Muscle layer of duodenum (tissue), 2 donors: Measurements from ENCODE around the gene CLDN24.

Experiments
- H3K27ac ChIP-seq: one replicate; pipeline ENCODE4 v1.7.0; 2013; ENCODE audit warnings: mild to moderate bottlenecking, low read length
- H3K27me3 ChIP-seq: one replicate; pipeline ENCODE4 v1.7.0; 2013; ENCODE audit warnings: low read depth, mild to moderate bottlenecking, control low read depth, low read length
- H3K36me3 ChIP-seq, 2 donors: one replicate each; pipeline ENCODE4 v1.7.0; 2013; ENCODE audit warnings: low read length in 2 of 2, control low read depth in 1 of 2, mild to moderate bottlenecking in 1 of 2; ENCODE audit not compliant: insufficient read depth in 2 of 2, control insufficient read depth in 1 of 2
- H3K4me1 ChIP-seq, 2 donors: one replicate each; pipeline ENCODE4 v1.7.0; 2013; ENCODE audit warnings: low read length in 2 of 2, mild to moderate bottlenecking in 2 of 2, control low read depth in 1 of 2, moderate library complexity in 1 of 2; ENCODE audit not compliant: insufficient read depth in 2 of 2, control insufficient read depth in 1 of 2
- H3K4me3 ChIP-seq, 2 donors: one replicate each; pipeline ENCODE4 v1.7.0; 2013; ENCODE audit warnings: low read length in 2 of 2, low read depth in 1 of 2, mild to moderate bottlenecking in 1 of 2
- H3K9me3 ChIP-seq, 2 donors: one replicate each; pipeline ENCODE4 v1.7.0; 2013; ENCODE audit warnings: low read length in 2 of 2, control low read depth in 1 of 2, mild to moderate bottlenecking in 1 of 2; ENCODE audit not compliant: control insufficient read depth in 1 of 2
- donor health status: healthy.

CLDN24 gene

DNA sequence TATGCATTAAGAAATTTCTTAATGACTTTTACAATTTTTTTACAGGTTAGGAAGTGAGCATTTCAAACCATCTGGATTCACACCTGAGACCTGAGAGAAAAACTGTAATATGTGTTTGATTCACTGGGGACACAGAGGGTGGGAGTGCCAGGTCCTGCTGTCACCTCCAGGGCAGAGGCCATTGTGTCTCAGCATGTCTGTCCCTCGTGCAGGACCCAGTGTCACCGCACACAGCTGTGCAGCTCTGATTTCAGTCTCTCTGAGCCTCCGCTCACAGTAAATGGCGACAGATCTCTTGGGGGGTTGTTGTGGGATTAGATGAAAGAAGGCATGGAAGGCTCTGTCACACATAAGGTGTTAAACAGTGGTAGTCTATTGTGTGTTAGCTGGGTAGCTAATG, 23.0 kb upstream of the CLDN24 start:
- no peaks in the 10 kb centered on the region for H3K9me3 ChIP-seq
- no peak overlapping the region for H3K27ac ChIP-seq
- no peaks in the 10 kb centered on the region for H3K27me3 ChIP-seq
- no peak overlapping the region for H3K4me3 ChIP-seq
- no peaks in the 10 kb centered on the region for H3K36me3 ChIP-seq
- peaks cover 0 to 9% of the 10 kb centered on the region in 2 donors for H3K4me1 ChIP-seq

DNA sequence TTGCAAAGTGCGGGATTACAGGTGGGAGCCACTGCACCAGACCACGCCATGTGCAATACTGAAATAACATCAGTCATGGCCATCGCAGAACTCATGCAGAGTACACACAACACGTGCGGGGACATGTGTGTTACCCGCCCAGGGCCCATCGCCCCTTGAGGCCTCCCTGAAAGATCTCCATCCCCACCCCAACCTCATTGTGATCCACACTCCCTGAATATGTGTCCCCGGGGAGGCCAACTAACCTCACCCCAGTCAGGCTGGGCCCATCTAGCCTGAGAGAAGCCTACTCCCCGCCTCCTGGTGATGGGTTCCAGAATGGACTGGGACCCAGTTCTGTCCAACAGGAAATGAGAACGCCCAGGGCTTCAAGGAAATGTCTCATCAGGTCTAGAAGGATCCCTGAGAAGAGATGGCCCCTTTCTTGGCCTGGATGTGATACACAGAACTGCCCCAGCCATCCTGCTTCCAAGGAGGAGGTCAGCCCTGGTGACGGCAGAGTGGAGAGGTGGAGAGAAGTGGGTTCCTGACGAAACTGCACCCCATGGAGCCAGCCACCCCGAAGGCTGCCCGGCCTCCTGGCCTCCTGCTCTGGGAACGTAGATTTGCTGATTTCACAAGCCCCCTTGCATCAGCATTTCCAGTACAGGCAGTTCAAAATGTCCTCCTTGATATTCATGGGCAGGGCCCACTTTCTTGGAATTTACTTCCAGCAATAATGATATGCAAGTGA, 22.5 kb upstream of the CLDN24 start:
- no peak overlapping the region for H3K4me3 ChIP-seq
- H3K9me3 ChIP-seq, result no peaks in the 10 kb centered on the region
- H3K27ac ChIP-seq, result no peak overlapping the region
- no peaks in the 10 kb centered on the region for H3K27me3 ChIP-seq
- H3K36me3 ChIP-seq, result no peaks in the 10 kb centered on the region
- peaks cover 0 to 9% of the 10 kb centered on the region in 2 donors for H3K4me1 ChIP-seq

DNA sequence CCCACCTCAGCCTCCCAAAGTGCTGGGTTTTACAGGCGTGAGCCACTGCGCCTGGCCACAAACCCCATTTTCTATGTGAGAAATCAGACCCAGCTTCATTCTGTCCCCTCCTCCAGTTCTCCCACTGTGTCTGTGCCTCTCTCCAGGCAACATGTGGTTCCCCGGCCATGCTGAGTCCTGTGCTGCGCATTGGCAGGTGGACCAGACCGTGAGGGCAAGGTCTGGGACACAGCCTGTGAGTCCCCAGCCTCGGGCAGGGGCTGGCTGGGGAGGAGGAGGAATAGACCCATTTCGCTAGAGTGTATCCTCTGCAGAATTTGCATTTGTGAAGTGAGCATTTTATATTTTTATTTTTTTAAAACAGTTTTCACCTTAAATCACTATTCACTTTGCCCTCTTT, 21.5 kb upstream of the CLDN24 start:
- Histone ChIP-seq H3K4me1 (peaks cover 0 to 9% of the 10 kb centered on the region in 2 donors), H3K36me3 (no peaks in the 10 kb centered on the region), H3K9me3 (no peaks in the 10 kb centered on the region), H3K27me3 (no peaks in the 10 kb centered on the region), H3K4me3 (no peak overlapping the region), H3K27ac (no peak overlapping the region)

DNA sequence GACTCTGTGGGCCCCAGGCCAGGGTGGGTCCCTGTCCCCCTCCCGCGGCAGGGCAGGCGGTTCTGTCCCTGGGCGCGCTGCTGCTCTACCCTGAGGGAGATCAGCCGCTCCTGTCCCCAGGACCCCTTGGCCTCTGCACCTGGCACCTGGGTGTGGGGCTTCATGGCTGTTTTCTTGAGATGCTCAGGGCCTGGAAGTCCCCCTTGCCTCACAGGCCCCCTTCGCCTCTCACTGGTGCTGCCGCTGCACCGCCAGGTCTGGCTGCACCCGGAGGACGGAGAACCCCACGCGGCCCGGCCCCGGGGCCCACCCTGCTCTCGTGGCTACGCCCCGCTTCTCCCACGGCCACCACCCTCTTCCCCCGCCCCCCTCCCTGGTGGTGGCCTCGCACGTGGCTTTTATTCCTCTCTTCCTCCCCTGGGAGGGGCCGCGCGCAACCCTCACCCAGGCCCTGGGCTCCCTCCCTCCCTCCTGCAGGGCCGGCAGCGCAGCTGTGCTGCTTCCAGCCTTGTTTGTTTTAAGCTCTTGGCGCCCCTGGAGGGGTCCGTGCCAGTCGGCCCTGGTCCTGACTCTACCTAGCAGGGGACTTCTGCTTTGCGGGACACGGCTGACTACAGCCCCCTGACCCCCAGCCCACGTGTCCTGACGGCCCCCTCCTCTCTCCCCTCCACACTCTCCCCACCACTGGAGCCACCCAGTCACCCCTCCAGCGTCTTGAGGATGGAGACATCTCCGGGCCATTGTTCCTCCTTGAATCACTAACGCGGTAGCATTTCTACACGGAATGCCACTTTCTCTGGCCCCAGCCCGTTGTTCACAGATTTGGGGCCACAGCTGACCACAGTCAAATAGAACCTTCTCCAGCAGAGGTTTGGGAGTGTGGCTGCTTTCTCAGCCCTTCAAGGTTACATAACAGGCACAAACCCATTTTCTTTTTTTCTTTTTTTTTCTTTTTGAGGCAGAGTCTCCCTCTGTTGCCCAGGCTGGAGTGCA, 20.6 kb upstream of the CLDN24 start:
- Histone ChIP-seq H3K27ac (no peak overlapping the region), H3K36me3 (no peaks in the 10 kb centered on the region), H3K27me3 (no peaks in the 10 kb centered on the region), H3K4me1 (peaks cover 0 to 9% of the 10 kb centered on the region in 2 donors), H3K4me3 (peak overlapping the region; percentile 25 to 26), H3K9me3 (no peaks in the 10 kb centered on the region)

DNA sequence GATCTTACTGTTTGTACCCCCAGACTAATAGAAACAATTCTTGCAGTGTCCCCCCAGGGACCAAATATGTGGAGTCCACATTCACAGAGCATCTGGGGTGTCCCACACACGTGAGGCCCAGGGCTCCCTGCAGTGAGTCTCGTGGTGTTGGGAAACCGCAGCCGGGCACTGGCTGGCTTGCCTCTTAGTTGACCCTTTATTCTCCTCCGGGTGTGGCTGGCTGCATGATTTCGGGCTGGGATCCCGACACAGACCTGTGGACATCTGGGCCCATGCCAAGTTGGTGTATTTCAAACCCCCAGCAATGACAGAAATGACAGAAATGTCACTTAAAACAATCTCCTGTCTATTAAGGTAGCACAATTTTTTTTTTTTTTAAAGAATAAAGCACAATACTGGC, 15.6 kb upstream of the CLDN24 start:
- H3K36me3 ChIP-seq, result no peaks in the 10 kb centered on the region
- H3K9me3 ChIP-seq, result no peaks in the 10 kb centered on the region
- no peak overlapping the region for H3K27ac ChIP-seq
- no peak overlapping the region for H3K4me3 ChIP-seq
- peaks cover 0 to 4% of the 10 kb centered on the region in 2 donors for H3K4me1 ChIP-seq
- peaks cover 4% of the 10 kb centered on the region for H3K27me3 ChIP-seq

DNA sequence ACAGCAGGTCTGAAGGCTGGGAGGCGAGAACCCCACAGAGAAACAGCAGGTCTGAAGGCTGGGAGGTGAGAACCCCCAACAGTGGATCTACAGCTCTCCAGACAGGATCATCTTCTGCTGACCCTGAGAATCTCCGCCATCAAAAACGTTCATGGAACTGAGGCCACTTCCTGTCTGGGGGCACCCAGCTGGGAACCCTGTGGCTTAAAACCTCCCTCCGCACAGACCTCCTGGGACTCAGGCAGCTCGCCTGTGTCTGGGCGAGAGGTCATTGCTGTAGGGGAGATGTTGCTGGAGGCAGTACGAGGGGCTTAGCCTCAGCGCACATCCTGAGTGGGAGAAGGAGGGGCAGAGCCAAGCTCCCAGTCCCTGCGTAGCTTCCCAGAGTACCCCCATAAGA, 15.1 kb upstream of the CLDN24 start:
- Histone ChIP-seq H3K27me3 (peaks cover 4% of the 10 kb centered on the region), H3K27ac (no peak overlapping the region), H3K4me3 (no peak overlapping the region), H3K4me1 (no peaks in the 10 kb centered on the region), H3K36me3 (no peaks in the 10 kb centered on the region), H3K9me3 (no peaks in the 10 kb centered on the region)

DNA sequence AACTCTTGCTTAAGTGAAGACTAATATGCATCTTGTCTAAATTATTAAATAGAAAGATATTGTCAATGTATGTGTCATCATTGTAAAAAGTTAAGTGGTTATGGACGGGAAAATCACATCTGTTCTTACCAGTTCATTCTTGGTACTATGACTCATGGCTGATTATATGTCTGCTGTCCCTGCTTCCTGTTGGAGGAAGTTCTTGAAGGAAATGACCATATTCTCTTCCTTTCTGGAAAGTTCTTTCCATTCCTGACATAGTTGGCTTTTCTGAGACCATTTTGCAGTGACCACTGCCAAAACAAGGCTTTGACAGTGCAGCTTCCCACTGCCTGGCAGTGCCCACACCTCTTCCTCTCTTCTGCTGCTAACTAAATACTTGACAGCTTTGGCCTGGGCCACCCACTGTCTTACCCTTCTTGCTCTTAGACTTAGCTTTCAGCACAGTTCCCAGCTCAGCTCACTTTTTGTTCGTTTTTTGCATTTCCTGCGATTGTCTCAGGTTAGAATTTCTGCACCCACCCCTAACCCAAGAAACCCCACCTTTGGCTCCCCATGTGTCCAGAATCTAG, 13.2 kb upstream of the CLDN24 start:
- H3K36me3 ChIP-seq, result no peaks in the 10 kb centered on the region
- H3K9me3 ChIP-seq, result no peaks in the 10 kb centered on the region
- no peak overlapping the region for H3K27ac ChIP-seq
- H3K4me1 ChIP-seq, result no peaks in the 10 kb centered on the region
- H3K4me3 ChIP-seq, result no peak overlapping the region
- peaks cover 4% of the 10 kb centered on the region for H3K27me3 ChIP-seq

DNA sequence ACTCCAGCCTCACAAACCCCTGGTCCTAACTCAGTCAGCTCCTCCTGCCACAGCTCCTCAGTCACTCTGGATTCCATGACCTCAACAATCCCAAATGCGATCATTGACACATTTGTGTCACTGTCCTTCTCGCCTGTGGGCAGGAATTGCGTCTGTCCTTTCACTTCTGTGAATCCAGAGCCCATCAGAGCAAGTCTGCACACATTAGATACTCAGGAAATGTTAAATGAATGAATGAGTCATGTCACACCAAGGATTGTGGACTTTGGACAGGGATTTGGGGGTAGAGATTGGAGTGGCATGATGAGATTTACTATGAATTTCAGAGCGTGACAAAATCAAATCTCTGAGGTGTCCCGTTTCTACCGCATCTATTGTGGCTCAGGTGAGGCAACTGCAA, 11.8 kb upstream of the CLDN24 start:
- H3K36me3 ChIP-seq, result no peaks in the 10 kb centered on the region
- H3K4me3 ChIP-seq, result no peak overlapping the region
- H3K9me3 ChIP-seq, result no peaks in the 10 kb centered on the region
- H3K4me1 ChIP-seq, result no peaks in the 10 kb centered on the region
- no peak overlapping the region for H3K27ac ChIP-seq
- H3K27me3 ChIP-seq, result peaks cover 4% of the 10 kb centered on the region

DNA sequence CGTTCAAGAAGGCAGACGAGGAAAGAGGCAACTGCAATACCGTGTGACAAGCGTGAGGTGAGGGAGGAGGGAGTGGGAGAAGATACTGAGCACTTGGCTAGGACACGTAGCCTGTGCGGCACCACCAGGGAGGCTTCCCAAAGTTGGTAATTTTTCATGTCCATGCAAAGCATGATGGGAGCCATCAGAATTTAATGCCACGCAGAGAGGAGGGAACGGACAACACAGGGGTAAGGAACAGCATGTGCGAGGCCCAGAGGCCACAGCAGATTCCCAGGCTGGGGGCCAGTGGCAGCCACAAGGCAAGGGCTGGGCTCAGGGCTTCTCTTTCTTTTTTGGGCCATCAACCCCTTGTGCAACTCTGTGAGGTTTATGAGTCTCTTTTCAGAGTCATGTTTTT, 11.0 kb upstream of the CLDN24 start:
- Histone ChIP-seq H3K27ac (no peak overlapping the region), H3K36me3 (no peaks in the 10 kb centered on the region), H3K9me3 (no peaks in the 10 kb centered on the region), H3K4me3 (no peak overlapping the region), H3K27me3 (peaks cover 4% of the 10 kb centered on the region), H3K4me1 (no peaks in the 10 kb centered on the region)

DNA sequence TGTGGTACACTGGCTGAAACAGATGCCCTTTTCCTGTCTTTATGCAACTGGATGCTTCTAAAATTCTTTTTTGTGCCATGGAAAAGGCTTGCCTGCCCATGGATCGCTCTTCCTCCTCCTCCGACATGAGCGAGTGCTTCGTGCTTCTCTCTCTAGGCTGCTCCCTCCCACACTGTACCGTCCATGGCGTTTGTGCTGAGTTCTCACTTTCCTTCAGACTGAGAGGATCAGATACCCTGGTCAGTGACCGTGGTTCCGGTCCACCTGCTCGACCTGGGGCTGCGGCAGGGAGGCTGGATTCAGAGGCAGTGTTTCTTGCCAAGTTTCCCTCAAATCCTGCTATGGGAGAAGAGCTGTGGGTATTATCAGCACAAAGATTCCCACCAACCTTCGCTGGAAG, 10.2 kb upstream of the CLDN24 start:
- H3K27ac ChIP-seq, result no peak overlapping the region
- no peaks in the 10 kb centered on the region for H3K36me3 ChIP-seq
- no peaks in the 10 kb centered on the region for H3K9me3 ChIP-seq
- H3K27me3 ChIP-seq, result peaks cover 4% of the 10 kb centered on the region
- no peaks in the 10 kb centered on the region for H3K4me1 ChIP-seq
- H3K4me3 ChIP-seq, result no peak overlapping the region

DNA sequence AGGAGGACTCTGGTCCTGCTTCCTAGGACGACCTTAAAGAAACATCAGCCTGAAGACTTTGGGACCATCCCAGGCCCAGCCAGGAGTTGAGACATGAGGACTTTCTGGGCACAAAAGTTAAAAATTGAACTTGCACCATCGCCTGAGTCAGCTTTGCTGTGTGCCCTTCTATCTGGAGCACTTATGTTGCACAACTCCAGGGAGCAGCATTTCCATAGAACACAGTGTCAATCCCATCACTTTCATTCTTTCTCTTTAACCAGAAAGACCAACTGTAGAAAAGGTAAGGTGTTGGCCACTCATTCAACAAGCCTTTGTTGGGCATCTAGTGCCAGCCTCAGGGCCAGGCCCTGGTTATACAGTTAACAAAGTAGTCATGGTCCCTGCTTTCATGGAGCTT, 8.6 kb upstream of the CLDN24 start:
- Histone ChIP-seq H3K27ac (no peak overlapping the region), H3K36me3 (peaks cover 0 to 5% of the 10 kb centered on the region in 2 donors), H3K9me3 (no peaks in the 10 kb centered on the region), H3K27me3 (peaks cover 4% of the 10 kb centered on the region), H3K4me3 (no peak overlapping the region), H3K4me1 (no peaks in the 10 kb centered on the region)
